ENCODE results near the gene CNTNAP5. TPM values are rescaled to one million over a fixed set of nuclear protein-coding genes. Genes with fewer than 3 reads are reported as not detected.

The CNTNAP5 gene
- total RNA-seq, 1 experiment from 2014 or later, result 0.48 TPM

- Histone ChIP-seq H4K91ac (ENCODE audit: insufficient read length, low read depth, low read length) (no peak overlapping the region), H3K27me3 (ENCODE audit: insufficient read depth, low read length) (no peaks in the 10 kb centered on the region), H3K4me2 (ENCODE audit: insufficient read depth, insufficient read length, low read length) (no peak overlapping the region), H4K8ac (replicated peaks; ENCODE audit: insufficient read length, low read depth, low read length) (no peak overlapping the region), H2AK5ac (ENCODE audit: insufficient read length, low read length) (no peak overlapping the region), H2BK5ac (ENCODE audit: insufficient read length, low read length) (no peak overlapping the region), H3K79me2 (ENCODE audit: insufficient read depth, low read length) (no peaks in the 10 kb centered on the region), H3K18ac (ENCODE audit: insufficient read length, low read depth, low read length) (no peak overlapping the region), H2AFZ (ENCODE audit: low read length) (no peak overlapping the region), H3K4me1 (ENCODE audit: insufficient read depth, low read length) (no peaks in the 10 kb centered on the region; the same call in 1 of the 2 replicates), H3K56ac (ENCODE audit: insufficient read length, low read depth, low read length) (no peak overlapping the region), H3K27ac (ENCODE audit: insufficient read length, low read depth, low read length) (no peak overlapping the region), H2BK12ac (ENCODE audit: insufficient read length, low read depth, low read length) (no peak overlapping the region), H4K20me1 (ENCODE audit: control insufficient read depth, insufficient read depth, insufficient read length) (no peaks in the 10 kb centered on the region), H2BK15ac (ENCODE audit: low read depth, low read length) (no peak overlapping the region), H3K9me3 (ENCODE audit: control insufficient read depth, low read depth, low read length) (no peaks in the 10 kb centered on the region), H3K4ac (ENCODE audit: low read depth, low read length) (no peak overlapping the region), H3K9ac (ENCODE audit: extremely low read depth, insufficient read length, low read length) (no peak overlapping the region), H3K79me1 (ENCODE audit: insufficient read depth, low read depth, low read length, poor library complexity, severe bottlenecking) (no peaks in the 10 kb centered on the region), H4K5ac (ENCODE audit: insufficient read length, low read depth, low read length) (no peak overlapping the region), H2BK20ac (ENCODE audit: low read depth, low read length, poor library complexity, severe bottlenecking) (no peak overlapping the region), H2BK120ac (ENCODE audit: low read depth, low read length, poor library complexity, severe bottlenecking) (no peak overlapping the region), H3K14ac (ENCODE audit: insufficient read depth, low read length) (no peak overlapping the region), H3K23ac (ENCODE audit: insufficient read length, low read depth, low read length) (no peak overlapping the region), H3K23me2 (ENCODE audit: insufficient read length, low read depth, low read length, poor library complexity, severe bottlenecking) (no peaks in the 10 kb centered on the region), H3T11ph (ENCODE audit: low read length) (no peak overlapping the region)
- peaks cover 6 to 7% of the 10 kb centered on the region in 2 experiments; a peak in 1 of 4 replicates for H3K4me1 Mint-ChIP-seq
- no peak for TF ChIP-seq CTCF (conservative IDR thresholded peaks at IDR 0.05)
- peaks cover 9 to 13% of the 10 kb centered on the region in 2 experiments for H3K9me3 Mint-ChIP-seq
- no peak overlapping the region for H3K27ac Mint-ChIP-seq
- no peak for DNase-seq
- peaks cover 5 to 16% (median 9%) of the 10 kb centered on the region in 3 experiments; a peak in 6 of 7 replicates for H3K36me3 Mint-ChIP-seq (ENCODE audit: insufficient read depth in 1 of 3, low read depth in 3 of 3)
- no peaks in the 10 kb centered on the region for H3K27me3 Mint-ChIP-seq (ENCODE audit: low read depth)
- no peak overlapping the region for H3K4me3 Mint-ChIP-seq
- WGBS (ENCODE audit: extremely low coverage, insufficient read length, low lambda C conversion rate), result no CpG with 5 or more reads among the region's 4 CpGs
Measured at GRCh38 chr2:124835331-124835730, 810.2 kb downstream of the CNTNAP5 start.
